ENCODE data around the gene TAS1R3.

The TAS1R3 gene

GRCh38 chr1:1331068-1331965 is at the start of gene TAS1R3:
TAS1R3 (plus strand) TSS chr1:1331280; CDS start chr1:1331346, 66 bp downstream.
- Histone ChIP-seq H3K4me2 (ENCODE audit: low read length) (no peak within 1 kb of the TSS), H3K4me3 (ENCODE audit: low read length) (no peak within 1 kb of the TSS)
- TF ChIP-seq EZH2phosphoT487 (IDR thresholded peaks at IDR 0.05; ENCODE audit: borderline replicate concordance, low read length), result no peak
- no peak for TF ChIP-seq CTCF (IDR thresholded peaks at IDR 0.05; ENCODE audit: low read depth, low read length, poor library complexity, severe bottlenecking)

DNA sequence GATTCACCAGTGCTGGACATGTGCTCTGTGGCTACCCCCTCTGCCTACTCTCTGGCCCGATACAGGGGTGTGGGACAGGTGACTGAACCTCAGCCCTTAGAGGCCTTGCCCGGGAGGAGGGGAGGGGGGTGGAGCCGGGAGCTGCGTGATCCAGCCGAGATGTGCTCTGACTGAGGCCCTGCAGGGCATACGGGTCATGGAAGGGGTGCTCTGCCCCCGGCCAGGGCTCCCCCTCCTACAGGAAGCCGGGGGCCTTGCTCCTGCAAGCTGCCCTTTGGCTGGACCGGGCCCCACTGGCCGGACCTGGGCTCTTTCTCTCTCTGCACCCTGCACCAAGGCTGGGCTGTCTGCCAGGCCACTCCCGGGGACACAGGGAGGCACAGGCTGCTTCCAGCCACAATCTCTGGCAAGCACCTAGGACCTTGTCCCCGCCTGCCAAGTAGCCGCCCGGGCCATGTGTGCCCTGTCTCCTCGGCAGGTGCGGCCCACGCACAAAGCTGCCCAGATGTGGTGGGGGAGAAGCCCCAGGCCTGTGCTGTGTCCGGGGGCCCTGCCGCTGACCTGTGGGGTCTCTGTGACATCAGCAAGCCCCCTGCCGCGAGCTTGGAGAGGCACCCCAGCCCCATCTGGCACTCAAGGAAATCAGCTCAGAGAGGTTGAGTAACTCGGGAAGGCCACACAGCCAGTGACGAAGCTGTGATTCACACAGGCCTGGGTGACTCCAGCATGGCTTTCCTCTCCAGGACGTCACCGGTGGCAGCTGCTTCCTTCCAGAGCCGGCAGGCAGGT is 49.4 kb upstream of the TAS1R3 start:
- H3K36me3 ChIP-seq (ENCODE audit: control insufficient read depth, low read length), result no peaks in the 10 kb centered on the region
- no peaks in the 10 kb centered on the region for H3F3A ChIP-seq (ENCODE audit: control insufficient read depth, insufficient read depth)
- no peaks in the 10 kb centered on the region for H3K27me3 ChIP-seq (ENCODE audit: control insufficient read depth, low read length)
- no peak overlapping the region for H3K4me3 ChIP-seq (ENCODE audit: low read length)
- H3K4me1 ChIP-seq (ENCODE audit: control insufficient read depth, low read length), result no peaks in the 10 kb centered on the region
- no peaks in the 10 kb centered on the region for H4K20me1 ChIP-seq (ENCODE audit: control insufficient read depth, insufficient read depth, low read depth, low read length)
- TF ChIP-seq CTCF (IDR thresholded peaks at IDR 0.05; ENCODE audit: low read depth, low read length, poor library complexity, severe bottlenecking) (no peak), EZH2phosphoT487 (IDR thresholded peaks at IDR 0.05; ENCODE audit: borderline replicate concordance, low read length) (no peak)
- no peaks in the 10 kb centered on the region for H3K9me2 ChIP-seq (replicated peaks; ENCODE audit: control insufficient read depth, low read length)
- no peak overlapping the region for H3K27ac ChIP-seq (ENCODE audit: low read depth, low read length)
- no peak overlapping the region for H3K4me2 ChIP-seq (ENCODE audit: low read length)
- no peaks in the 10 kb centered on the region for H3K9me3 ChIP-seq (ENCODE audit: control insufficient read depth, insufficient read depth, low read length)
- no peaks in the 10 kb centered on the region for H3K79me2 ChIP-seq (ENCODE audit: control insufficient read depth, low read length)

More at GRCh38 chr1:1331068-1331965, at the start of gene TAS1R3:
- no peaks in the 10 kb centered on the region for H3K9me2 ChIP-seq (replicated peaks; ENCODE audit: control insufficient read depth, low read length)
- peaks cover 2% of the 10 kb centered on the region for H3K79me2 ChIP-seq (ENCODE audit: control insufficient read depth, low read length)
- no peaks in the 10 kb centered on the region for H4K20me1 ChIP-seq (ENCODE audit: control insufficient read depth, insufficient read depth, low read depth, low read length)
- H3F3A ChIP-seq (ENCODE audit: control insufficient read depth, insufficient read depth), result no peaks in the 10 kb centered on the region
- no peak within 1 kb of the TSS for H3K27ac ChIP-seq (ENCODE audit: low read depth, low read length)
- peaks cover 7% of the 10 kb centered on the region; the same call in 1 of the 2 replicates for H3K36me3 ChIP-seq (ENCODE audit: control insufficient read depth, low read length)
- peaks cover 9% of the 10 kb centered on the region for H3K4me1 ChIP-seq (ENCODE audit: control insufficient read depth, low read length)
- no peaks in the 10 kb centered on the region for H3K27me3 ChIP-seq (ENCODE audit: control insufficient read depth, low read length)
- peaks cover 13% of the 10 kb centered on the region for H3K9me3 ChIP-seq (ENCODE audit: control insufficient read depth, insufficient read depth, low read length)

GRCh38 chr1:1282998-1283397 is 48.1 kb upstream of the TAS1R3 start:
- TF ChIP-seq CTCF (IDR thresholded peaks at IDR 0.05; ENCODE audit: low read depth, low read length, poor library complexity, severe bottlenecking) (no peak), EZH2phosphoT487 (IDR thresholded peaks at IDR 0.05; ENCODE audit: borderline replicate concordance, low read length) (no peak)

More at GRCh38 chr1:1282998-1283397, 48.1 kb upstream of the TAS1R3 start:
- no peak overlapping the region for H3K4me3 ChIP-seq (ENCODE audit: low read length)
- no peaks in the 10 kb centered on the region for H3F3A ChIP-seq (ENCODE audit: control insufficient read depth, insufficient read depth)
- no peaks in the 10 kb centered on the region; the same call in 1 of the 2 replicates for H3K9me3 ChIP-seq (ENCODE audit: control insufficient read depth, insufficient read depth, low read length)
- no peak overlapping the region for H3K4me2 ChIP-seq (ENCODE audit: low read length)
- H3K4me1 ChIP-seq (ENCODE audit: control insufficient read depth, low read length), result no peaks in the 10 kb centered on the region
- no peaks in the 10 kb centered on the region for H3K79me2 ChIP-seq (ENCODE audit: control insufficient read depth, low read length)
- H3K27me3 ChIP-seq (ENCODE audit: control insufficient read depth, low read length), result no peaks in the 10 kb centered on the region
- H4K20me1 ChIP-seq (ENCODE audit: control insufficient read depth, insufficient read depth, low read depth, low read length), result no peaks in the 10 kb centered on the region
- H3K9me2 ChIP-seq (replicated peaks; ENCODE audit: control insufficient read depth, low read length), result no peaks in the 10 kb centered on the region
- H3K36me3 ChIP-seq (ENCODE audit: control insufficient read depth, low read length), result no peaks in the 10 kb centered on the region
- H3K27ac ChIP-seq (ENCODE audit: low read depth, low read length), result no peak overlapping the region

All from DOHH2 (cell line).